T-helper 2 cell treated with Interferon-gamma antibody and Interleukin-4, amounts not matched to agents 100 ng/mL and 5 ng/mL, for 36 hours (primary cell): ENCODE data around the gene MILR1. TPM values are rescaled to one million over a fixed set of nuclear protein-coding genes. Genes with fewer than 3 reads are reported as not detected.

Experiments used
- intact Hi-C: fragments of 100-400 bp; cut with micrococcal nuclease; formaldehyde crosslinking; loops from one replicate; pipeline ENCODE4 v1.15.1; 2023
- total RNA-seq: library from RNA; stranded (reverse); gene quantifications from 2 replicates; pipeline ENCODE4 v1.2.3, GENCODE V29; 2022

Gene MILR1
- total RNA-seq, 1 donor from 2014 or later: 1.2 TPM

GRCh38 chr17:64470625-64471024 lies 21.7 kb downstream of the MILR1 start:
- intact Hi-C loops: no loop called here

- intact Hi-C loops: no loop called here
Observed at GRCh38 chr17:64471440-64471839, 22.5 kb downstream of the MILR1 start.

GRCh38 chr17:64472564-64472963 lies 23.6 kb downstream of the MILR1 start:
- intact Hi-C loops: no loop called here

GRCh38 chr17:64477849-64478248 lies 28.9 kb downstream of the MILR1 start:
- intact Hi-C loops: no loop called here

- intact Hi-C loops: no loop called here
Observed at GRCh38 chr17:64480951-64481350, 32.0 kb downstream of the MILR1 start.

- intact Hi-C loops: no loop called here
Observed at GRCh38 chr17:64484380-64484779, 35.5 kb downstream of the MILR1 start.

GRCh38 chr17:64488301-64488700 lies 39.4 kb downstream of the MILR1 start:
- intact Hi-C loops: no loop called here

GRCh38 chr17:64491034-64491860 lies 42.3 kb downstream of the MILR1 start:
- intact Hi-C loops: loop anchor here (1.0 kb wide), 1 partner anchor 71 kb away; no protein-coding TSS in a partner anchor

GRCh38 chr17:64491994-64492393 lies 43.1 kb downstream of the MILR1 start:
- intact Hi-C loops: loop anchor here (1.0 kb wide), 2 partner anchors 72 to 171 kb away; no protein-coding TSS in a partner anchor

GRCh38 chr17:64492481-64493109 lies 43.7 kb downstream of the MILR1 start:
- intact Hi-C loops: loop anchor here (1.0 kb wide), 1 partner anchor 171 kb away; no protein-coding TSS in a partner anchor

- intact Hi-C loops: no loop called here
Observed at GRCh38 chr17:64494121-64494520, 45.2 kb downstream of the MILR1 start.

- intact Hi-C loops: loop anchor here (5.0 kb wide), 1 partner anchor 112 kb away; no protein-coding TSS in a partner anchor
Observed at GRCh38 chr17:64495300-64495699, 46.4 kb downstream of the MILR1 start.

- intact Hi-C loops: loop anchor here (2.0 to 5.0 kb wide), 3 partner anchors 111 to 654 kb away; partner anchors contain the start of gene SMARCD2
Observed at GRCh38 chr17:64496348-64496785, 47.5 kb downstream of the MILR1 start.

- intact Hi-C loops: loop anchor here (1.0 to 5.0 kb wide), 5 partner anchors 9 to 654 kb away; partner anchors contain the start of genes CEP95, DDX5, ICAM2 and SMARCD2
Observed at GRCh38 chr17:64496786-64497564, 48.1 kb downstream of the MILR1 start, which contains the start of gene POLG2. TSS of gene POLG2 (minus strand) at chr17:64497054. CDS start at chr17:64496968, 86 bp downstream.

GRCh38 chr17:64497565-64498035 lies 48.7 kb downstream of the MILR1 start:
- intact Hi-C loops: loop anchor here (1.0 to 5.0 kb wide), 5 partner anchors 9 to 655 kb away; partner anchors contain the start of genes CEP95, DDX5, ICAM2 and SMARCD2

- intact Hi-C loops: loop anchor here (5.0 kb wide), 1 partner anchor 109 kb away; no protein-coding TSS in a partner anchor
Observed at GRCh38 chr17:64498308-64499203, 49.6 kb downstream of the MILR1 start.

GRCh38 chr17:64499805-64500486 lies 51.0 kb downstream of the MILR1 start:
- intact Hi-C loops: loop anchor here (5.0 to 10.0 kb wide), 2 partner anchors 107 to 475 kb away; no protein-coding TSS in a partner anchor

GRCh38 chr17:64500487-64500859 lies 51.6 kb downstream of the MILR1 start:
- intact Hi-C loops: loop anchor here (10.0 kb wide), 1 partner anchor 474 kb away; no protein-coding TSS in a partner anchor
